ENCODE data around the gene ATP6V1E1.

The ATP6V1E1 gene

DNA sequence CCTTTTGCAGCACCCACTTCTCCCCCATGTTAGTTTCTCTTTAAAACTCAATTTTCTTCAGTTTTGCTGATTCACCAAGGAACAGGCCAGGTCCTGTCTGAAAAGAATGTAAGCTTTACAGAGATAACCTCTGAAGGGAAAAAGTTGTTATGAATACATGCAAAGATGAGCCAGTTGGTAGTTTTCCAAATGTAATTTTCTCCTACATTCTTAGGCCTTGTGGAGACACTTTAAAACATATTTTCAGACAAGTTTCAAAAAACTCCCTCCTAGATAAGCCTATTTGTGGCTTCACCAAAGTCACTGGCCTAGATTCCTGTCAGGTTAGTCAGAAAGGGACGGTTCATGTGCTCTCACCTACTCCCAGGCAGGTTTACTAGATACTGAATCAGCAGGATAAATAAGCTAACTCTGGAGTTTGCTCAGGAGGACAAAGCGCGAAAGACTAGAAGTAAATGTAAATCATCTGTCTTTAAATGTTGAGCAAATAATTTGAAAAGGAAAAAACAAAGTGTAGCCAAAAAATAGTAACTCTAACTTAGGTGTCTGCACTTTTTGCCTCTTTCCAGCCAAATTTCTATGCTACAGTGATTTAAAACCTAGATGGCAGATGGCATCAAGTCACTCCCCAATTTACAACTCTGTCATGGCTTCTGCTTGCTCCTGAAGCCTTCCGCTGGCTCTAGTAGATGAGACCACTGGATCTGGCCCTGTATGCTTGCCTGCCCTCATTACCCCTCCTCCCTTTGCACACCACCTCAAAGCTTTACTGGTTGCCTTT is 4.9 kb upstream of the ATP6V1E1 start:
- DNase-seq: no peak

DNA sequence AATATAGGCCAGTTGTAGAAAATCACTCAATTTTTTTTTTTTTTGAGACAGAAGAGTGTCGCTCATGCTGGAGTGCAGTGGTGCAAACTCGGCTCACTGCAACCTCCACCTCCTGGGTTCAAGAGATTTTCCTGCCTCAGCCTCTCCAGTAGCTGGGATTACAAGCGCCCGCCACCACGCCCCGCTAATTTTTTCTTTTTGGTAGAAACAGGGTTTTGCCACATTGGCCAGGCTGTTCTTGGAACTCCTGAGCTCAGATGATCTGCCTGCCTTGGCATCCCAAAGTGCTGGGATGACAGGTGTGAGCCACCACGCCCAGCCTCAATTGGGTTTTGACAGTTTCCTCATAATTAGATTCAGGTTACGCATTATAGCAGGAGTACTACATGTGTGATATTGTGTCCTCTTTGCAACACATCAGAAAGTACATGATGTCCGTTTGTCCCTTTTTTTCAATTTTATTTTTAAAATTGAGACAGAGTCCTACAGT is 2.6 kb upstream of the ATP6V1E1 start:
- DNase-seq: no peak

DNA sequence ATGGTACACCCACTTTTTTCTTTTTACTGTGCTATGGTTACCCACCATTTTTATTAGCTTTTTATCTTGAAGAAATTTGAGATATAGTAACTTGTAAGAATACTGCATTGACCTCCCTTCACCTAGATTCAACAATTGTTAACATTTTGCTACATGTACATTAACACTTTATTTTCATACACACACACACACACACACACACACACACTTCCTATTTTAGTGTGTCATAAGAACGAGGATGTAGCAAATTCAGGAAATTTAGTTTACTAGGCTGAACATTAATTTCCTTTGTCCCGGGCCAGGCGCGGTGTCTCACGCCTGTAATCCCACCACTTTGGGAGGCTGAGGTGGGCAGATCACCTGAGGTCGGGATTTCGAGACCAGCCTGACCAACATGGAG is 1.1 kb upstream of the ATP6V1E1 start:
- no peak for DNase-seq

DNA sequence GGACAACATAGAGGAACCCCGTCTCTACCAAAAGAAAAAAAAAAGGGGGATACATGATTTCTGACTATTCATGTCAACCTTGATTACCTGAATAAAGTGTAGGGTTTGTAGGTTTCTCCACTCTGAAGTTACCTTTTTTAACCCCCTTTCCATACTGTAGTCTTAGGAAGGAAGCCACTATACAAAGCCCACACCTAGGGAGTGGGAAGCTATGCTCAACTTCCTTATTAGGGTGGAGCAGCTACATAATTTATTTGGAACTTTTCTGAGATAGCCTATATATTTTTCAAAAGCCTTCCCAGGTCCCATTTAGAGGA is 582 bp upstream of the ATP6V1E1 start:
- no peak for DNase-seq

DNA sequence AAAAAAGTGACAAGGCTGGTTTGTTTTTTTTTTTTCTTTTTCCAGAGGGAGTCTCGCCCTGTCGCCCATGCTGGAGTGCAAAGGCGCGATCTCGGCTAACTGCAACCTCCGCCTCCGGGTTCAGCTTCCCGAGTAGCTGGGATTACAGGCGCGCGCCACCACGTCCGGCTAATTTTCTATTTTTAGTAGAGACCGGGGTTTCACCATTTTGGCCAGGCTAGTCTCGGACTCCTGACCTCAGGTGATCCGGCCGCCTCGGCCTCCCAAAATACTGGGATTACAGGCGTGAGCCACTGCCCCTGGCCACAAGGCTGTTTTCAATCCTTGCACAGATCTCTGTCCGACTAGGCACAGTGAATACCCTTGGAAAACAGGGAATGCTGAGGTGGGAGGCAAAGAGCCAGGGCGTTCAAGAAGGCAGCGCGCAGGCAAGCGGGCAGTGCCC is 566 bp downstream of the ATP6V1E1 start:
- no peak for DNase-seq

DNA sequence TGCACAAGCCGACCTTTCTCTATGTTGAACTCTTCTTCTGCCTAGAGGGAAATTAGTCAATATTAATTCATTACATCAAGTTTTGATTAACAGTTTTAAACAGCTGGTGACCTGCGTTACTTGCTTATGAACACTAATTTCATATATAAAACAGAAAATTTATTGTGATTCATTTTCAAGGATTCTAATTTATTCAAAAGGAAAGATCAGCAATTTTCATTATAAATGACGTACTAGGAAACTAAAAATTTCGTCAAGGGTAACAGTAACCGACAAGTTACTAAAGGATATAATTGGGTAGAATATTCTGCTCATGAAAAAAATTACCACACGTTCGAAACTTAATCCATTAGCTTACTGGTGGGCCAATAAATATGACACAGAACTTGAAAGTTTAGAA is 15.3 kb downstream of the ATP6V1E1 start:
- DNase-seq: no peak

DNA sequence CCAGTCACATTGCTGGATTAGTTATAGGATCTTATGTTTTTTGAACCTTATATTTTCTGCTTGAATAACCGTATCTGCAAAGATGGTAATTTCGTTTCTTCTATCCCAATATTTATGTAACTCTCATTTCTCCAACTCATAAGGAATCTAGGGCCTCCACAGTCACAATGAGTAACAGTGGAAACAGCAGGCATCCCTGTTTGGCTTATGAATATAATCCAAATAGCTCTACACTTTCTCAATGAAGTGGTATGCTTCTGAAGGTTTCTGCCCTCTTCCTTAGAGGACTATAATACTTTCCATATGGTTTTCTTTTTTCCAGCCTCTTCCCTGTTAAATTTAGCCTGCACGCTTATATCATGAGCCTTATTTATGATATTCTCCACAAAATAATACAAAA is 16.5 kb downstream of the ATP6V1E1 start:
- no peak for DNase-seq

DNA sequence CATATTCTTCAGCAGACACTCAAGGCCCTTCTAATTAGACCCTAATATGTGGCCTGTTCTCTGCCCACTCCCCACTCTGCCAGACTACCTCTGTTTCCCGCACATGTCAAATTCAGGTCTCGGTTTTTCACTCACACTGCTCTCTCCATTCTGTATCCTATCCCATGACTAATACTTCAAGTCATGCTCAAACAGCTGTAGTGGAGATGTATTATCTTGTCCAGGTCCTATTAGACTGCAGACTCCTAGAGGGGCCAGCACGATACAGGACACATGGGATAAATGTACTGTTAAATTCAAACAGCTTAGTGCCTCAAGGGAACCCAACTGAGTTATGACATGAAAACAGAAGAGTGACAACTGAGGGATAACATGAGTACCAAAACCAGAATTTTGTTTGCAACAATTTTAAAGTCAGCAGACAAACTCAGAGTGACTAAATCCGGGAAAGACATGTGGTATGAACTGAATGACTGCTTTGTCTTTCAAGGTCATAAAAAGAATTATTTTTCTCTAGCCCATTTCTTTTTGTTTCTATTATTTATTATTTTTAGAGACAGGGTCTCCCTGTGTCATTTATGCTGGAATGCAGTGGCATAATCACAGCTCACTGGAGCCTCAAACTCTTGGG is 20.5 kb downstream of the ATP6V1E1 start:
- DNase-seq: no peak

DNA sequence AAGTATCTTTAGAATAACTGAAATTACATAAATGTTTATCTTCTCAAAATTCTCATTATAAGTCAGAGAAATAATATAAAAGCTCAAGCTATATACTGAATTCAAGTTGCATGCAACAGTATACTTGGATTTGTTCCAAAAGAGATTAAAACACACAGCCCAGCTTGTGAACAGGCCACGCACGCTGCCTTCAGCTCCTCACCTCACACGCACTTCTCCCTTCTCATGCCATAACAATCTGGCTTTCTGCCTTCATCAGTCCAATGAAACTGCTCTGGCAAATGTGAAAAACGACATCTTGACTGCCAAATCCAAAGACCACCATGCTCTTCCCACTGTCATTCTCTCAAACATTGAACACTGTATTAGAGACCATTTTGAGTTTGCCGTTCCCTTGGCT is 22.1 kb downstream of the ATP6V1E1 start:
- no peak for DNase-seq

DNA sequence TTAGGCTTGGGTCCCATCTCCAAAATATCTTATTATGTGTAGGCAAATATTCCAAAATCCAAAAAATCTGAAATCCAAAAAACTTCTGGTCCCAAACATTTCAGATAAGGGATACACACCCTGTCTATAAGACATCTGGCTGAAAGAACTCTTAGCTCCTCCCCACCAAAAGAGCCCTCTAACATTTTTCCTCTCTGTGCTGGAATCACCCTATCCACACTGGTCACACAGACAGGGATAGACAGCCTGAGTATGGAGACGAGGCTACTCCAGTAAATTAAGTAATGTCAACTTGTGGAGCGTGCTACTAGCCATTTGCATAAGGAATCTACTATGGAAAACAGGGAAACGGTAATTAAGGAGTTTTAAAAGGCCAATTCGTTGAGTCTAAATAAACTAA is 24.9 kb downstream of the ATP6V1E1 start:
- no peak for DNase-seq

DNA sequence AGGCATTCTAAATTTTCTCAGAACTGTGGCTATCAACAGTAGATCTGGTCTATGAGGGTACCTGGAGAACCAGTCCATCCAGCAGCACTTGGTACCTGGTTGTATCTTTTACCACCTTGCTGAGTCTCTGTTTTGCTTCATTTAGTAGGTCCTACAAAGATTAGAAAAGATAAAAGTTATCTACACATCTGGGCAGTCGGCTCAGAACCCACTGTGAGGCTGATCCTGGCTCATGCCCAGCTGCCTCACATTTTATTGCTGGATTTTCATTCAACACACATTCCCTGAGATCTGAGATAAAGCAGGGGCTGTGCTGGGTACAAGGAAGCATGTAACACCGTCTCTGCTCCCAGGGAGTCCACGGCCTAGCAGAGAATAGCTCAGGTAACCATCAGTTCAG is 27.5 kb downstream of the ATP6V1E1 start:
- no peak for DNase-seq

DNA sequence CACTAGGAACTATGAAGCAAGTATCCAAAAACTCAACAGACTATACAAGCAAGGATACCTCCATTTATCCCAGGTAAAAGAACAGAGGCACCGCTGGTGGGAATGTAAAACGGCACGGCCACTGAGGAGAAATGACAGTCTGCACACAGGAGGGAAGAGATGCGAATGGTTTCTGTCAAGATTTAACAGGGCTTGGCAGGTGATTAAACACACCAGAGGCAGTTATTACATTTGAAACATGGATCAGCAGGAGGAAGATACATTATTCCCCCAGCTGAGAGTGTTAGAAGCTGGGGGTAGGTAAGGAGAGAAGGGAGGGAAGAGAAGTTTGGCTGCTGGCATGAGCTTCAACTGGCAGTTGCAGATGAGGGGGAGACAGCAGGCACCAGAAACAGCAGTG is 30.2 kb downstream of the ATP6V1E1 start:
- DNase-seq: no peak

DNA sequence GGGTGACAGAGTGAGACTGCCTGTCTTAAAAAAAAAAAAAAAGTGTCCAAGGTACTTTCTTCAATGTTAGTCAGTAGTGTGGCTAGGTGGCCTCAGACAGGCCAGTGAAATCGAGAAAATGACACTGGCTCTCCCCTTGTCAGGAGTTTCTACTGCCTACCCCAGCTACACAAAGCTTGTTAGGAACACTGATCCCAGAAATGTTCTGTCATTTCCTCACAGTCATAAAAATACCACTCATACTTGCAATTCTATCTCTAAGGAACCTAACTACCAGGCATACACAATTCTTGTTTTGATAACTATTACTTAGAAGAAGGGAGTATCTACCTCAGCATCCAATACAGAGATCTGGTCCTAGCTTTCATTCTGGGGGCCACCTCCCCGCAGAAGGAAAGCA is 31.3 kb downstream of the ATP6V1E1 start:
- DNase-seq: no peak

DNA sequence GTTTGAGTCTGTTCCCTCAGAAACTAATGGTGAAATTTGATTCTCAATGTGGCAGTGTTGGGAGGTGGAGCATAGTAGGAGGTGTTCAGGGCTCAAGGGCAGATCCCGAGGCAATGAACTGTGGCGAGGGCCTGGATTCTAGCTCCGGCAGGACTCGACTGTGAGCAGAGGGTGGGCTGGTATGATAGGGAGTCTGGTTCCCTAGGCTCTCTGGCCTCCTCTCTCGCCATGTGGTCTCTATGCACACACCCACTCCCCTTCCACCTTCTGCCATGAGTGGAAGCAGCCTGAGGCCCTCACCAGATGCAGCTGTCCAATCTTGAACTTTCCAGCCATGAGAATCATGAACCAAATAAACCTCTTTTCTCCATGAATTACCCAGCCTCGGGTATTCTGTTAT is 32.3 kb downstream of the ATP6V1E1 start:
- DNase-seq: no peak

DNA sequence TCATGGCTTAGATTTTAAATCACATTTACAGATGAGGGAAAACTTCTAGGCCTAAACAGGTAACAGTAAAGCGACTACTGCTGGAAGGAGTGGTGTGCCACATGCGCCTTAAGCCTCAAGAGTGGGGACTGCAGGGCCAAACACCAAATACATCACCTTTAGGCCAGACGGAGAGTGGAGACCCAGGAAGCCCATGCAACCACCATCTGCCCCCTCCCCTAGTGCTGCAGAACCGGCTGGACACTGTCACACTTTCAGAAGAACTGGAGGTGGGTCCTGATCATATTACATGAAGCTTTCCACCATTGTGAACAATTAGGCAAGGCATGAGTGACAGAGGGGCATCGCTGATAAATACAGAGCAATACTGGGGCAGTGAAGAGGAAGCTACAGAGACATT is 36.3 kb downstream of the ATP6V1E1 start:
- DNase-seq: no peak

DNA sequence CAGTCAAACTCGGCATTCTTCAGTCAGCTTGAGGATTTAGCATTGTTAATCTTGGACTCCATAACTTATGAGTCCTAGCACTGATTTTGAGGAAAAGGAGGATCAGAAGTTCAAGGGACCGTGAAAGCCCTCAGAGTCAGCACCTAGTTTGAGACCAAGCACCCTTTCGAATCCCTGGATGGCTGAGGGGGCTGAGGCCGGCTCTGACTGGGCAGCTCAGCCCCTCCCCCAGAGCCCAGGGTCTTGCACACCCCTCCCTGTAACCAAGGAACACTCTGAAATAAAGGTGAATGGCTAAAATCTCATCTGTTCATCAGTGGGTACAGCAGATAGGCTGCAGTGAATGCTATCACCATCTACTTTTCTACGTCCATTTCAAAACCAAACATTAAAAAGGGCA is 38.0 kb downstream of the ATP6V1E1 start:
- DNase-seq: no peak

DNA sequence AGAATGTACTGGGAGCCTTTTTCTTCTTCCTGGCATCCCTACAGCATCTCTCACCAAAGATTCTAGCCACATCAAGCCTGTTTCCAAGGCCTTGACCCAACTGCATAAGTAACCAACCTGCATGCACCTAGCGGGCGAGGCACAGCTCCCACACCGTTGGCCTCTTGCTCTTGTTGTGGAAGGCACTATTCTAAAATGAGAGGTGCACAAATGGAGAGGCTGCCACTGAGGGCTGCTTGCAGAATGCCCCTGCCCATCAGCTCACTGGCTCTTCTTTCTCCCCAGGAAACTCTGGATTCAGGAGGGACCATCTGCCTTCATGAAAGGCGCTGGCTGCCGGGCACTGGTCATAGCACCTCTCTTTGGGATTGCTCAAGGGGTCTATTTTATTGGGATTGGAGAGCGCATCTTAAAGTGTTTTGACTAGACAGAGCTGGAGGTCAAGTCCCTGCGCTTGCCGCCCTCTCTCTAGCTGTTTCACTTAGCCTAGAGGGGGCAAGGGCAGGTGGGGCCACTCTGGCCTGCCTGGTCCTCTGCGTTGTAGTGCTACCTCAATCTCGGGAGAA is 38.7 kb downstream of the ATP6V1E1 start:
- no peak for DNase-seq

DNA sequence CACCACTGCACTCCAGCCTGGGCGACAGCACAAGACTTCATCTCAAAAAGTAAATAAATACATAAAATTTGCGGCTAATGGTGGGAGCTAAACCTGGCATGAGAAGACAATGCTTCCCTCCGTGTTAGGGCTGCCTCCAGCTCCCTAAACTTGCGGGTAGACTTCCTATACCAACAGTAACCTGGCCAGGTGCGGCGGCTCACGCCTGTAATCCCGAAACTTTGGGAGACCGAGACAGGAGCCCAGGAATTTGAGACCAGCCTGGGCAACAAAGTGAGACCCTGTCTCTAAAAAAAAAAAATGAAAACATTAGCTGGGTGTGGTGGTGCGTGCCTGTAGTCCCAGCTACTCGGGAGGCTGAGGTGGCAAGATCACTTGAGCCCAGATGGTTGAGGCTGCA is 39.9 kb downstream of the ATP6V1E1 start:
- no peak for DNase-seq

DNA sequence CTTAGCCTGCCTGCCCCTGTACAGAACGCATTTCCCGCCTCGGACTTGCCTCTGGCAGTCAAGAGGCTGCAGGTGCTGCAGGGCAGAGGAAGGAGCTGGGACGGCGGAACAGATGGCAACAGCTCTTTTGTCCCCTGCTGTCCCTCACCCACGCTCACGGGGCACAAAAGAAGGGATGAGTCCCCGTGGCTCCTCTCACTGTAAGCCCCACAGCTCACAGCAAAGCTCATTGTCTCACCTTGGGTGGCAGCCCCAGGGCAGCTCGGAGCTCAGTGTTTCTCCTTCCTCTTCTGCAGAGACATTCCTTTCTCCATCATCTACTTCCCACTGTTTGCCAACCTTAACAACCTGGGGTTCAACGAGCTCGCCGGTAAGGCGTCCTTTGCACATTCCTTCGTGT is 40.9 kb downstream of the ATP6V1E1 start:
- DNase-seq: no peak

DNA sequence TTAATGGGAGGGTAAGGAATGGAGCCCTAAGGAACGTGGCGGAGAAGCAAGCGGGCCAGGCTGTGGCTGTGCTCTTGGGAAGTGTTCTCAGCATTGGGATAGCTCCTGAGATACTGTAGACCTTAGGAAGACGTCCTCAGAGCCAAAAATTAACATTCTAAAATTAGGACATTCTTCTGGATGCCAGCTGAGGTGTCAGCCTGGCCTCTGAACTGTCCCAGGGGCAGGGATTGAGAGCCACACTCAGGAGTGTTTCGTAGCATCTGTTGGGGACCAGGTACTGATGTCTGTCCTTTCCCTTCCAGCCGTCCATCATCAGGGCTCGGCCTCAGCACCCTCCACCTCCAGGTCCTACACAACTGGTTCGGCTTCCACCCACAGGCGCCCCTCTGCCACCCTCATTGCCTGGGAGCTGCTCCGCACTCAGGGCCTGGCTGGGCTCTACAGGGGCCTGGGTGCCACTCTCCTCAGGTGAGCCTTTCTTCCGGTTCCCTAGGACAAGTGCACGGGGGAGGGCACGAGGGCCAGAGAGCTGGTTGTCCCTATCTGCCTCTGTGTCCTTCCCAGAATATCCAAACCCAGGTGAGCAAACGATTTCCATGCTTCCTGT is 41.6 kb downstream of the ATP6V1E1 start:
- DNase-seq: no peak

DNA sequence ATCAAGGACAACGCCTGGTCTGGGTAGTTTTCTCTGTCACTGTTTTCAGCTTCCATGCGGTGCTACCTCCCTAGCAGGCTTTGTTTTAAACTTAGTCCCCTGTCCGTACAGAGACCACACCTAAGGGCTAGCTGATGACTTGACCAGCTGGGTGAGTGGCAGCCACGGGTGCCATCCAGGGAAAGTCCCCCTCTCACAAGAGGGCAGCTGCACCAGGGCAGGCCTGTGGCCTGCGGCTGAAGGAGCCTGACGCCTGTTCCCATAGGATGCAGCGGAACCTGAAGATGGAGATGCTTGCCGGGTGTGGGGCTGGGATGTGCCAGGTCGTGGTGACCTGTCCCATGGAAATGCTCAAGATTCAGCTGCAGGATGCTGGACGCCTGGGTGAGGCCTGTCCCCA is 45.4 kb downstream of the ATP6V1E1 start:
- no peak for DNase-seq

DNA sequence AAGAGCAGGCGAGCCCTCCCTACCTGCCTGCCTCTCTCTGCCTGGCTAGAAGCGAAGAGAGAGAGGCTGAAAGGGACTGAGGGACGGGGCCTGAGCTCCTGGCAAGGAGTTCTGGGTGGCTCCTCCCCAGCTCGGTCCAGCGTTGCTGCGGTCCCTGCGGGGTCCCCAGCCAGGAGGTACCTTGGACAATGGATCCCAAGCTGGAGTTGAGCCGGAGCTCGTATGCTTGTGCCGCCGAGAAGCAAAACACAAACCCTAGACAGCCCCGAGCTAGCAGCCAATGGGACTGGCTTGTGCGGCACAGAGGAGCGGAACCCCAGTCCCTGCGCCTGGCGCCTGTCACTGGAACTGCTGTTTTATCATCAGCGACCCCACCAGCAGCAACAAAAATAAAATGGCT is 46.9 kb downstream of the ATP6V1E1 start:
- DNase-seq: no peak

DNA sequence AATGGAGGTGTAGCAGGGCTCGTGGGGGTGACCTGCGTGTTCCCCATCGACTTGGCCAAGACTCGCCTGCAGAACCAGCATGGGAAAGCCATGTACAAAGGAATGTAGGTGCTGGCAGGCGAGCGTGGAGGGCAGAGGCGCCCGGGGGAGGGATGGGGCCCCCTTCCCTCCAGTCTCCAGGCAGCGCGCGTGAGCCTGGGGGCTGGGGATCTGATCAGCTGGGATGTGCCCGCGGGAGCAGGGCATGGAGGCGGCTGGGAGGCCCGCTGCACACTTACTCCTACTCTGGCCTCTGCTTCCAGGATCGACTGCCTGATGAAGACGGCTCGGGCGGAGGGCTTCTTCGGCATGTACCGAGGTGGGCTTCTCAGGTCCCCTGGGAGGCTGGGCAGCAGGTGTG is 47.5 kb downstream of the ATP6V1E1 start:
- no peak for DNase-seq

DNA sequence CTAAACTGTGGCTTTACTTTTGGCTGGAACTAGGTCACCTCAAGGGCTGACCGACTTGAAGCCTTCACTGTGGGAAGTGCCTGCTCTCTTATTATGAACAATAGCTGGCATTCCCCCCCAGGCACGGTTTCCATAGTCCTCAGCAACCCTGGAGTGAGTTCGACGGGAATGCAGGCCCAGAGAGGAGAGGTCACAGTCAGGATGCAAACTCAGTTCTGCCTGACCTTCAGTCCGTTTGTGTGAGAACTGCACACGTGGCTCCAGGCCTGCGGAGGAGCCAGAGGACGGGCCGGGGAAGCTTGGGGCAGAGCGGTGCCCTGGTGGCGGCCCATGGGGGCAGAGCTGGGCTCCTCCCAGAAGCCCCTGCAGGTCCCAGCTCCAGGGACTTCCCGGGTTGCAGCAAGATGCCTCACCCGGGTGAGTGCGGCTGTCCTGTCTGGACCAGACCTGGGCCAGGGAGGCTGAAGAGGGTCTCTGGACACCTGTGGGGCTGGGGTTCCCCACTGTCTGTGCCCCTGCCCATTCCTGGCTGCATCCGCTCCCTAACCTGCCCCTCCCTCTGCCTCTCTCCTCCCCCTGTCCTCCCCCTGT is 48.0 kb downstream of the ATP6V1E1 start:
- no peak for DNase-seq

Measured in activated CD4-positive, alpha-beta T cell treated with anti-CD3 and anti-CD28 coated beads, Interleukin-2, amount 50 U/mL, for 1 hour (primary cell).